H9 (cell line): ENCODE data around the gene AADAT. TPM values are rescaled to one million over a fixed set of nuclear protein-coding genes. Genes with fewer than 3 reads are reported as not detected.

Experiments used
- DNase-seq: peaks from one replicate; pipeline ENCODE4 v3.0.0-alpha.2; 2017
- H2AFZ ChIP-seq: one replicate; pipeline ENCODE4 v1.6.1; 2013; ENCODE audit warnings: mild to moderate bottlenecking, low read length, control low read depth, moderate library complexity
- H2AK5ac ChIP-seq: 2 replicates; pipeline ENCODE4 v1.6.1; 2013; ENCODE audit warnings: low read length, control low read depth, mixed read lengths; ENCODE audit not compliant: insufficient read length
- H2BK120ac ChIP-seq: one replicate; pipeline ENCODE4 v1.6.1; 2013; ENCODE audit warnings: low read depth, mild to moderate bottlenecking, low read length, control low read depth, inconsistent platforms; ENCODE audit not compliant: poor library complexity, severe bottlenecking
- H2BK12ac ChIP-seq: 2 replicates; pipeline ENCODE4 v1.6.1; 2013; ENCODE audit warnings: low read length, control low read depth, mixed read lengths, low read depth; ENCODE audit not compliant: insufficient read length
- H2BK15ac ChIP-seq: 2 replicates; pipeline ENCODE4 v1.6.1; 2013; ENCODE audit warnings: low read depth, low read length, control low read depth
- H2BK20ac ChIP-seq: one replicate; pipeline ENCODE4 v1.6.1; 2013; ENCODE audit warnings: low read depth, mild to moderate bottlenecking, low read length, control low read depth, inconsistent platforms; ENCODE audit not compliant: poor library complexity, severe bottlenecking
- H2BK5ac ChIP-seq: 2 replicates; pipeline ENCODE4 v1.6.1; 2013; ENCODE audit warnings: low read length, control low read depth, mixed read lengths; ENCODE audit not compliant: insufficient read length
- H3K14ac ChIP-seq: 2 replicates; pipeline ENCODE4 v1.6.1; 2013; ENCODE audit warnings: low read length, control low read depth; ENCODE audit not compliant: insufficient read depth
- H3K18ac ChIP-seq: 2 replicates; pipeline ENCODE4 v1.6.1; 2013; ENCODE audit warnings: low read depth, mild to moderate bottlenecking, mixed read lengths, low read length, control low read depth; ENCODE audit not compliant: insufficient read length
- H3K23ac ChIP-seq: 2 replicates; pipeline ENCODE4 v1.6.1; 2013; ENCODE audit warnings: low read length, control low read depth, mixed read lengths, low read depth; ENCODE audit not compliant: insufficient read length
- H3K23me2 ChIP-seq: 2 replicates; pipeline ENCODE4 v1.6.1; 2013; ENCODE audit warnings: low read depth, mild to moderate bottlenecking, mixed read lengths, low read length, control low read depth; ENCODE audit not compliant: insufficient read length, poor library complexity, severe bottlenecking
- H3K27ac ChIP-seq: 2 replicates; pipeline ENCODE4 v1.5.1; 2013; ENCODE audit warnings: low read length, control low read depth, mixed read lengths, low read depth; ENCODE audit not compliant: insufficient read length
- H3K27me3 ChIP-seq: 2 replicates; pipeline ENCODE4 v1.6.1; 2013; ENCODE audit warnings: low read length, control low read depth, inconsistent platforms; ENCODE audit not compliant: insufficient read depth
- H3K4ac ChIP-seq: 2 replicates; pipeline ENCODE4 v1.6.1; 2013; ENCODE audit warnings: low read depth, mild to moderate bottlenecking, control low read depth, inconsistent platforms, low read length, moderate library complexity
- H3K4me1 ChIP-seq: 2 replicates; pipeline ENCODE4 v1.6.1; 2013; ENCODE audit warnings: low read length, control low read depth, inconsistent platforms; ENCODE audit not compliant: insufficient read depth
- H3K4me2 ChIP-seq: 2 replicates; pipeline ENCODE4 v1.6.1; 2013; ENCODE audit warnings: low read length, control low read depth, mixed read lengths; ENCODE audit not compliant: insufficient read length, insufficient read depth
- H3K56ac ChIP-seq: 2 replicates; pipeline ENCODE4 v1.6.1; 2013; ENCODE audit warnings: low read depth, mild to moderate bottlenecking, mixed read lengths, low read length, control low read depth; ENCODE audit not compliant: insufficient read length
- H3K79me1 ChIP-seq: 2 replicates; pipeline ENCODE4 v1.6.1; 2013; ENCODE audit warnings: low read depth, mild to moderate bottlenecking, moderate library complexity, low read length, control low read depth, inconsistent platforms; ENCODE audit not compliant: insufficient read depth, poor library complexity, severe bottlenecking
- H3K79me2 ChIP-seq: 2 replicates; pipeline ENCODE4 v1.6.1; 2013; ENCODE audit warnings: low read length, control low read depth, inconsistent platforms; ENCODE audit not compliant: insufficient read depth
- H3K9ac ChIP-seq: 2 replicates; pipeline ENCODE4 v1.6.1; 2013; ENCODE audit warnings: low read length, control low read depth, mixed read lengths; ENCODE audit not compliant: insufficient read length; ENCODE audit errors: extremely low read depth
- H3K9me3 ChIP-seq: one replicate; pipeline ENCODE4 v1.6.1; 2013; ENCODE audit warnings: low read depth, low read length, inconsistent platforms; ENCODE audit not compliant: control insufficient read depth
- H3T11ph ChIP-seq: one replicate; pipeline ENCODE4 v1.6.1; 2013; ENCODE audit warnings: mild to moderate bottlenecking, low read length, control low read depth, inconsistent platforms
- H4K20me1 ChIP-seq: one replicate; pipeline ENCODE4 v1.6.1; 2013; ENCODE audit not compliant: control insufficient read depth, insufficient read length, insufficient read depth
- H4K5ac ChIP-seq: 2 replicates; pipeline ENCODE4 v1.6.1; 2013; ENCODE audit warnings: low read depth, mild to moderate bottlenecking, mixed read lengths, low read length, control low read depth; ENCODE audit not compliant: insufficient read length
- H4K8ac ChIP-seq: replicated peaks from 2 replicates; pipeline ENCODE4 v1.6.1; 2013; ENCODE audit warnings: low read length, control low read depth, mixed read lengths, low read depth; ENCODE audit not compliant: insufficient read length
- H4K91ac ChIP-seq: 2 replicates; pipeline ENCODE4 v1.6.1; 2013; ENCODE audit warnings: low read depth, mild to moderate bottlenecking, moderate library complexity, mixed read lengths, low read length, control low read depth; ENCODE audit not compliant: insufficient read length
- H3K27ac Mint-ChIP-seq, 3 experiments: 2 replicates in 2 of 3; 3 replicates in 1 of 3; pipeline ENCODE4 v1.8.0; 2020 to 2021; ENCODE audit warnings: mixed read lengths in 3 of 3, mild to moderate bottlenecking in 1 of 3, moderate library complexity in 1 of 3
- H3K27me3 Mint-ChIP-seq: 2 replicates; pipeline ENCODE4 v1.8.0; 2021; ENCODE audit warnings: low read depth, mild to moderate bottlenecking, moderate library complexity, mixed read lengths
- H3K36me3 Mint-ChIP-seq, 3 experiments: 2 replicates in 2 of 3; 3 replicates in 1 of 3; pipeline ENCODE4 v1.8.0; 2020 to 2021; ENCODE audit warnings: low read depth in 3 of 3, mixed read lengths in 3 of 3; ENCODE audit not compliant: insufficient read depth in 1 of 3
- H3K4me1 Mint-ChIP-seq, 2 experiments: 2 replicates each; pipeline ENCODE4 v1.8.0; 2020; ENCODE audit warnings: mixed read lengths in 2 of 2
- H3K4me3 Mint-ChIP-seq, 2 experiments: 2 replicates in 1 of 2; 3 replicates in 1 of 2; pipeline ENCODE4 v1.8.0; 2020 to 2021; ENCODE audit warnings: mild to moderate bottlenecking in 2 of 2, mixed read lengths in 2 of 2, moderate library complexity in 1 of 2
- H3K9me3 Mint-ChIP-seq, 2 experiments: 2 replicates in 1 of 2; 3 replicates in 1 of 2; pipeline ENCODE4 v1.8.0; 2020; ENCODE audit warnings: mild to moderate bottlenecking in 2 of 2, mixed read lengths in 2 of 2, moderate library complexity in 1 of 2
- CTCF ChIP-seq: fragments of 200-600 bp; sonication (generic); conservative IDR thresholded peaks from 3 replicates; pipeline ENCODE4 v1.8.0; 2021; ENCODE audit warnings: antibody characterized with exemption, mild to moderate bottlenecking
- WGBS: extraction: QIAGEN DNeasy Blood & Tissue Kit; methylation state at CpG from one replicate; pipeline ENCODE4 v1.1.7; 2013; ENCODE audit warnings: missing lambda C conversion rate, low lambda C conversion rate, mixed read lengths; ENCODE audit not compliant: insufficient read length; ENCODE audit errors: extremely low coverage; 5-methylcytosine and 5-hydroxymethylcytosine counted together
- total RNA-seq: library from RNA; stranded (reverse); gene quantifications from 2 replicates; pipeline ENCODE4 v1.2.1, GENCODE V29; 2021

AADAT gene
- total RNA-seq, 1 experiment from 2014 or later = 14.1 TPM

GRCh38 chr4:170071196-170071595 is 18.6 kb downstream of the AADAT start:
- Mint-ChIP-seq H3K4me3 (no peak overlapping the region), H3K27me3 (no peaks in the 10 kb centered on the region), H3K27ac (peak overlapping the region in 1 of 3 experiments; percentile 2; a peak in 2 of 7 replicates), H3K9me3 (no peaks in the 10 kb centered on the region), H3K36me3 (peaks cover 0 to 59% (median 28%) of the 10 kb centered on the region in 3 experiments; a peak in 5 of 7 replicates), H3K4me1 (peaks cover 7 to 12% of the 10 kb centered on the region in 2 experiments)
- Histone ChIP-seq H3K4ac (no peak overlapping the region), H2BK20ac (no peak overlapping the region), H3K4me1 (no peaks in the 10 kb centered on the region), H4K8ac (no peak overlapping the region), H4K91ac (no peak overlapping the region), H2AFZ (no peak overlapping the region), H2BK120ac (no peak overlapping the region), H3K14ac (no peak overlapping the region), H3K27ac (no peak overlapping the region), H3K18ac (no peak overlapping the region), H2AK5ac (no peak overlapping the region), H3K56ac (no peak overlapping the region), H3K9ac (no peak overlapping the region), H3K23me2 (no peaks in the 10 kb centered on the region), H3K79me1 (no peaks in the 10 kb centered on the region), H4K20me1 (peaks cover 2% of the 10 kb centered on the region), H2BK5ac (no peak overlapping the region), H3K9me3 (no peaks in the 10 kb centered on the region), H3K4me2 (no peak overlapping the region), H3K23ac (no peak overlapping the region), H2BK15ac (no peak overlapping the region), H2BK12ac (no peak overlapping the region), H3T11ph (no peak overlapping the region), H3K79me2 (no peaks in the 10 kb centered on the region), H4K5ac (no peak overlapping the region), H3K27me3 (no peaks in the 10 kb centered on the region)
- no CpG with 5 or more reads among the region's 6 CpGs for WGBS
- no peak for TF ChIP-seq CTCF
- DNase-seq = no peak
